CD4-positive, alpha-beta T cell treated with Interleukin-12 subunit alpha and Interleukin-12 subunit beta, for 1 hour (primary cell): ENCODE measurements around the gene SPAG8.

ENCODE experiments used
- DNase-seq: peaks from one replicate; pipeline ENCODE4 v3.0.0-alpha.2; 2020

Gene SPAG8

DNA sequence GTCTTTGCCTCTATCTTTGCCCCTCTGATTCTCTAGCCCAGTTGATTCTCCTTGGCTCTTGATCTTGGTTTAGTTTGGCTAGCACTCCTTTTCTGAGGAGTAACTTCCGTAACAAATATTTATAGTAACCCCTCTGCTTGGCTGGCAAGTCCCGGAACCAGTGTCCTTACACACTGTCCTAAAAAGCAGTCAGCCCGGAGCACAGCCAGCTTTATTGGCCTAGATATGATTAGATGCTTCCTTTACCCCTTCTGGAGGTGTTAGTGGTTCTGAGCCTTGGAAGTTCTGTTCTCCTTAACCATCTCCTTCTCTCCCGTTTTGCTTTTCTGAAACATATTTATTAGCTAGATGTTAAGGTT, 41.0 kb downstream of the SPAG8 start:
- no peak for DNase-seq

DNA sequence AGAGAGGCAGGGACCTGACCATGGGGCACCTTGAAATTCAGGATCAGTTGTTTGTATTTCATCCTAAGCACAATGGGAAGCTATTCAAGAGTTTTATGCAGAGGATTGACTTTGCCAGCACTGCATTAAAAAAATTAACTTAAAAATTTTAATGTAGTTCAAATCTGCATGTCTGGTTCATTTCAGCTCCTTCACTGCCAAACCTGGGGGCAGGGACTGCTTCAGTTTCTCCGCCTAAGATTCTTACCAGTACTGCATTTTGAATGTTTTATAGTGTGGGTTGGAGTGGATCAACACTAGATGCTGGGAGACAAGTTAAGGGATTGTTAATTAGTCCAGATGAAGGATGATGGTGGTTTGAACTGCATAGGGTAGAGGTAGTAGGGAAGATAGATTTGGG, 42.3 kb downstream of the SPAG8 start:
- no peak for DNase-seq

DNA sequence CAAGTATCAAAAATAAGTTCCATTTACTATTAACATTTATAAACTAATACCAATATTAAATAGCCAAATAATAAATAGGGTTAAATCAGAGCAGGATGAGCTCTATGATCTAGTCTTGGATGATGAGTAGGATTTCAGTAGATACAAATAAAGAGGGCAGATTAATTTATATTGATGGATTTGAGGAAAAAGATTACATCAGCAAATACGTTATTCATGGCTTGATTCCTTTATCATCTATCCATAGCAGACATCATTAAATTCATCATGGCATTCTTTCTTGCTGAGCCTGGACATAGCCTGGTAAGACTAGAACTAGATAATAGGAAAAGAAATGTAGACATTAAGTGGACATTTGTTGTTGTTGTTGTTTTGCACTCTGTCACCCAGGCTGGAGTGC, 44.6 kb downstream of the SPAG8 start:
- no peak for DNase-seq

DNA sequence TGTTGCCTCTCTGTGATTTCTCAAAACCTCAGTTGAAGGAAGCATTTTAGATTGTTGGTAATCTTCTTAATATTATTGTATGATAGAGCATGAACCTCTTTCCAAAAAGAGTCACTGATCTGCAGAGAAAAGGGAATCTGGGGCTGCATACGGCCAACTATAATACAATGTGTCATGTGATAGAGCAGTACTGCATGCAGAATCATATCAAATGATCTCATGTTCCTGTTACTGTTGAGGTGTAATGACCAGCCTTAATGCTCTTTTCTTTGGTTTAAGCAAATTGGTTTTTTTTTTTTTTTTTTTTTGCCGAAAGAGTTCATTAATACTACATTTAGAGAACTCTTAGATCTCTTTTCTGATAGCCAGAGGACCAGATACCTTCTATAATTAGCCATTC, 45.1 kb downstream of the SPAG8 start:
- no peak for DNase-seq

DNA sequence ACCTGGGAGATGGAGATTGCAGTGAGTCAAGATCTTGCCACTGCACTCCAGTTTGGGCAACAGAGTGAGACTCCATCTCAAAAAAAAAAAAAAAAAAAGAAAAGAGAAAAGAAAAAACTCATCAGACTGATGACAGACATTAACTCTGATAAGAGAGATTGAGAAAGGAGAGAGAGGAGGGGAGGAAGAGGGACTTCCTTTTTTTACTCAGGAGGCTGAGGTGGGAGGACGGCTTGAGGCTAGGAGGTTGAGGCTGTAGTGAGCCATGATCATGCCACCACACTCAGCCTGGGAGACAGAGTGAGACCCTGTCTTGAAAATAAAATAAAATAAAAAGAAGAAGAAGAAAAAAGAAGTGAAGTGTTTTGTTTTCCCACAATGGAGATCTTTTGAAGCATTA, 48.3 kb downstream of the SPAG8 start:
- DNase-seq: no peak

DNA sequence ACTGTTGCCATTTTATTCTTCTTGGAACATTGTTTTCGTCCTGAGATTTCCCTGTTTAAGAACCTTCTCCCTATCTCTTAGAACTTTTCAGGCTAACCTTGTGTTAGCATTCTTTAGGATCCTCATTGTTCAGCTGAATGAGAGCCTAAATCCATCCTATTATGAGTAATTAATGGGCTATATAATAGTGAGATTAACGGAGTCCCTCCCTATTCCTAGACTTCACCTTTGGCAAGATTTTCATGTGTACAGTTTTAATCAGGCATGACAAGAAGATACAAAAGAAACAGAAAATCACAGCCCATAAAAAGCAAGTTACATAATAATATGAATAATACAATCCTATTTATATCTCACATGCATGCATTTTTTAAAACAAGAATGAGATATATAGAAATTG, 48.9 kb downstream of the SPAG8 start:
- DNase-seq: no peak

DNA sequence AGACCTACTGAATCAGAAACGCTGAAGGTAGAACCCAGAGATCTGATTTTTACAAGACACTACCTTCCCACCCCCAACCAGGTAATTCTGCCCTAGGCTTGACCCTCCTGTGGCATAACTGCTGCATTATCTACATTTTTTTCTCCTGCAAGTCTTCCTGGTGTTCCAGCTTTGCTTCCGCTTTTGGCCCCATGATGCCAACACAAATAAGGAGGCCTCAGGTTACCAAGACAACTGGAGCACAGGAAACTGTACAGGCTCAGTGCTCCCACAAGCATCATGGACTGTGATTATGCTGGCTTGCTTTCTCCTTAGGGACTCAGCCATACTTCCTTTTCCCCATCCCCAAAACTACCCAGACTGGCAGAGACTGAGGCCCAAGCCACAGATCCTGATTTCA, 51.4 kb downstream of the SPAG8 start:
- DNase-seq: no peak

DNA sequence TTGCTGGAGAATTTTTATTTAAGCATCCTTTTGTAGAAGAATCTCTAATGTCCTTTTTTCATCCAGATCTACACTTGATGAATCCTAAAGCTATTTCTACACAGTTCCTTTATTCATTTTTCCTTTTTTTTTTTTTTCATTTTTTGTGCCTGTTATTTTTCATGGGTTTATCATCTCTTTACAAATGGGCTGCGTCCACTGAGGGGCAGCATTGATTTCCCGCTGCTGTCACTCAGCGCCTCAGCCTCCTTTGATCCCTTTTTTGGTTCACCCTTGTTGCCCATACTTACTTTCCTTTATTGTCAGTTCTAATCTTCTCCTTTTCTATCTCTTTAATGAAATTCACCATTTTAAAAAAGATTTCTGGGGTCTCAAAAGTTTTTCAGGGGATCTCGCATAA, 52.3 kb downstream of the SPAG8 start:
- no peak for DNase-seq
